GM21723 (cell line): ENCODE results near the gene SLC35F3.

Experiments
- ATAC-seq: cut with Tn5 transposase; IDR thresholded peaks from one replicate; pipeline ENCODE4 v1.9.1; 2021; ENCODE audit warnings: mild to moderate bottlenecking, moderate library complexity; ENCODE audit not compliant: unreplicated experiment

The SLC35F3 gene

DNA sequence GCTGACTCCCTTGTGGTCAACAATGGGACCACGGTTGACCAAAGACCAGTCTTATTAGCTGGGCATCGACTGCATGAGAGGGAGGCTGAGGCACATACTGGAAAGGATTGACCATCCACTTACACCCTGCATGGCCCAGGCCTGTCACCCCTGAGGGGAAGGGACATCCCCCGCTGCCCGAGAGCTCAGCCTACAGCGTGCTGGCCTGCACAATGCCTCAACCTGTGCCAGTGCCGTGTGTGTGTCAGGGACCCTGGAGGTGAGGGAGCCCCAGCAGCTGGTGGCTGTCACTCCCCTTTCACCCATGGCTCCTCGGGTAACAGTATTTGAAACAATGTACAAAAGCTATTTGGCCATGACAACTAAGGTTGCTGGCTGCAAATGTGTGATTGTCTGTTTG lies 67.3 kb downstream of the SLC35F3 start:
- no peak for ATAC-seq

DNA sequence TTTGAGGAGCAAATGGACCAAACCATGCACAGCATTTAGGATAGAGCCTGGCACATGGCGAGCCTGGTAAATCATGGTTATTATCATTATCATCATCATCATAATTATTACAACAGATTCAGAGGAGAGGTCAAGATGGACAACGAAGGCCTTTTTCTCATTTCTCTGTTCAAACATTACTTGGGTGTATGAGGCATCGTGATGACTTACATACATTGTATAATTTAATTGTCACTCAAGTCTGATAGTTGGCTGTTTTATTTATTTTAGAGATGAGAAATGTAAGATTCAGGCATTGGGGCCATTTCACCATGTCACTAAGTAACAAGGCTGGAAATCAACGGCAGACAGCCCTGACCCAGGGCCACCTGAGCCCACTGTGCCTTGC lies 68.1 kb downstream of the SLC35F3 start:
- no peak for ATAC-seq

DNA sequence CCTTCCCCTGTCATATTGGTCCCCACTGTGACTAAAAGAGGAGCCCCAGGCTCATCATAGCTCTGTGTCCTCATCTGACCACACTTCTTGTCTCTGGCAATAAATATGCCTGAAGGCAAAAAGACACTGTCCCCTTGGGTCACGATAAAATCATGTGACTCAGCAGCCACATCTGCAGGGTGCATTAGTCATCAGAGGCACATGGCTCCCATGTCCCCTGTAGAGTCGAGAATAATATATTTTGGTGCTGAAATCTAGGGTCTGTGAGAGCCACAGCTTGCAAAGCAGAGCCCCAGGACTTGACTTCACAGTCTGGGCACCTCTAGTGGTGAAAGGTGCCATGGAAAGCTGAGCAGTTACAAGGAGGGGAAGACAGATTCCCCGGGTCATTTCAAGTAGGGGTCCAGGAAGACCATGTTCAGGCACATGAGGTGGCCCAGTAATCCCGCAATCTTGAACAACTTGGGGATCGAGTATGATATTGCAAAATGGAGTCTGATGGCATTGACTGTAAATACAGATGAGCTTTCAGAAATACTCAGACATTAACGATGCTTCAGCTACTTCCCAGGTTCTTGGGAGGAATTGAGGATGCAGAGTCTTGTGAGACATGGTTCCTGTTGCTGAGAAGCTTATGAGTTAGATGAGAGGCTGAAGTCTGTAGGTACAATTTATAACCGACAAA lies 68.6 kb downstream of the SLC35F3 start:
- no peak for ATAC-seq

DNA sequence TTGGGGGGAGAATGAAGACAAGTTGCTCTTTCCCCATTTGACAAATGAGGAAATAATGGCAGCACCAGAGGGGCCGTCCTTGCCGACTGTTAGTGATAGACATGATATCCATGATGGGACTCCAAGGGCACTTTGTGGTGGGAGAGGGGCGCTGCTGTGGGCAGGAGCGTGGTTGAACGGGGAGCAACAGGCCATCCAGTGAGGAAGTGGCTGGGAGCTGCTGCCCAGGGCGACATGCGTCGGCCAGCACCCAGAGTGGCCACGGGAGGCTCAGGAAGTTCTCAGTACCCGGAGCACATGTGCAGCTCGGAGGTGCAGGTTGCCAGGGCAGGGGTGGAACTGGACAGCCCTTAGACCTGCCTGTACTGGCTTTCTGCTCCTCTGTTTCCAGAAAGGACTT lies 71.0 kb downstream of the SLC35F3 start:
- no peak for ATAC-seq

DNA sequence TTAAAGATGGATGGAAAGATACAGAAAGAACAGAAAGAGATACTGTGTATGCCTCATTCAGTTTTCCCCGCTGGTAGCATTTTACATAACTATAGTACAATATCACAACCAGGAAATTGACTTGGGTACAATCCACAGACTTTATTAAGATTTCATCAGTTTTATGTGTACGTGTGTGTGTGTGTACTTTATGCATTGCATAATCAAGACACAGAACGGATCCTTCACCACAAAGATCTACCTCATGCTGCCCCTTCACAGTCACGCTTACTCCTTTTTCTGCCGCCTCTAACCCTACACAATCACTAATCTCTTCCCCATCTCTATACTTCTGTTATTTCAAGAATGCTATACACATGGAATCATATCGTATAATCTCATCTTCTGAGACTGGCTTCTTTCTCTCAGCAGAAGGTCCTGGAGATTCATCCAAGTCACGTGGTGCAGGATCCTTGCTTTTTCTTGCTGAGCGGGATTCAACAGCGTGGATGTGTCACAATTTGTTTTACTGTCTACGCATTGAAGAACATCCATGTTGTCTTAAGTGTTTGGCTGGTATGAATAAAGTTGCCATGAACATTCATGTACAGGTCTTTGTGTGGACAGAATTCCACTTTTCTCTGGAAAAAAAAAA lies 76.7 kb downstream of the SLC35F3 start:
- no peak for ATAC-seq

DNA sequence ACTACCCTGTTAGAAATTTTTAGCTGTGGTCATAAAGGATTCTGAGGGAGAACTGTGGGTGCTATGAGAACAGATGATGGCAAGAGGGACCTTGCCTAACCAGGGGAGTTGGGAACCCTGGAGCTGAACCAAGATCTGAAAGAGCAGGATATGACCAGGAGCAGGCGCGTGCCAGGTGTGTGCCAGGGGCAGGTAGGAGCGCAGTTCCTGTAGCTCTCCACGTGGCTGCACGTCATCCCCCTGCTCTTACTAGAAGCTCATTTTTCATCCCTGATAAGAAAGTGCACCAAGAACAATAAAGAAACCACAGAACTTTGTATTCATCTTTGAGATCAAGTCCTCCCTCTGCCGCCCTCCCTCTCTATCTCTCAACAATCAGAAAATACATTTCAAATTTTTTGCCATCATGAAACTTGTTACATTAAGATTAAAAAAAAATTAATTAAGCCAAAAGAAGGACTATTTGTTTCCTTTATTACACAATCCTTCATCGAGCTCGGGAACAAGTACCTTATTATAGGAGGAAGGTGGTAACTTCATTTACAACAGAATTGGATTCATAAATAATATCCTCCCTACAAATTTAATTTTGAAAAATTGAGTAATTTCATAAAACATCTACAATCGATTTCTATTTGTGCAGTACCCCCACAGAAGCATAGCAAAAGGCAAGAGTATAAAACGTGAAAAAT lies 78.5 kb downstream of the SLC35F3 start:
- ATAC-seq: no peak

DNA sequence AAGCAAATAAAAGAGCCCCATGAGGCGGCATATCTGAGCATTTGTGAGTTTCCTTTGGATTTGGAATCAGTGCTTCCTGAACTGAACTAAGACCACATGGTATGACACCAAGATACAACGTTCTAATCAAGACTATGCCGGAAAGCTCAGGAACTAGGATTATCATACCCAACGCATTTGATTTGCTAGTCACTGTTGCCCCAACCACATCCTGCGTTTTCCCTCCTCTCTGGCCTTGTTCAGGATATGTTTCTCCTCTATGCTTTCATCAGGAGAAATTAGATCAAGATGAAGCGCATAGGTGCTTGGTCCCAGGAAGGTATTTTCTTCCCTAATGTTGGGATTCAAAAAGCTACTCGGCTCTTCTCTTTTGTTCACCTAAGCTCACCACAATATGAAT lies 79.3 kb downstream of the SLC35F3 start:
- ATAC-seq: no peak

DNA sequence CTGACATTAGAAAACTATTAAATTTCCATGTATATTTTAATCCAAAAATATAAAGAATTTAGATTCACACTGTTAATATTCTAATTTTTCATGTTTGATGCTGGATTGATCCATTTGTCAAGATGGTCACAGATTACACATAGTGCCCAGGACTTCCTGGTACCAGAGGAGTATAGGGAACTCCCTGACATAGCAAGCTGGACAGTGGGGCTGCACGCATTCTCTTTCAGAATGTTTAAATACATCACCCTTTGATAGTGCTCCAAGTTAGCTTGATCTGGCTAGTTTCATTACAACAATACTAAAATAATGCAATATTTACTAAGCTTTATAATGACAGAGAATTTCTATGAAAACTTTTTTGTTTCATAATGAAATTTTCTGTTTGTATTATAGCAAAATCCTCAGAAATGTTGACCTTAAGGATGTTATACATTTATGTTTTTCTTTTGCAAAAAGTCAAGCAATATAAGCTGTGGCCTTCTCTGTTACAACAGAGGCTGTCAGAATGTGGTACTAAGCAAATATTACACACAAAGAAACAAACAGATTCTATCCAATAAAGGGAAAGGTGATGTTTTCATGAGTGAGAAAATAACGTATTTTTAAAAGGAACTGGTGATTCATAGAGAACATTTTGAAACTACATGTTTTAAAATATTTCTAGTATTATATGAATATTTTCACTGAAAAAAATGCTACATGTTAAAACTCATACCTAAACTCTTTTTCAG lies 84.7 kb downstream of the SLC35F3 start:
- no peak for ATAC-seq

DNA sequence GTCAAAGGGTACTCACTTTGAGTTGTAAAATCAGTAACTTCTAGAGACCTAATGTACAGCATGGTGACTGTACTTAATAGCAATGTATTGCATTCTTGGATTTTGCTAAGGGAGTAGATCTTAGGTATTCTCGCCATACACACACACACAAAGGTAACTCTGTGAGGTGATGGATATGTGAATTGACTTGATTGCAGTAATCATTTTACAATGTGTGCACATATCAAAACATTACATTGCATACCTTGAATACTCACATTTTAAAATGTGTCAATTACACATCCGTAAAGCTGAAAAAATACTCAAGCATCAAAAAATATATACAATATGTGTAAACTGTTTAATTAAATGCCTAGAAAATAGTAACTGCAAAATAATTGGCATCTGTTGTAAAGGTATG lies 86.0 kb downstream of the SLC35F3 start:
- ATAC-seq: no peak

DNA sequence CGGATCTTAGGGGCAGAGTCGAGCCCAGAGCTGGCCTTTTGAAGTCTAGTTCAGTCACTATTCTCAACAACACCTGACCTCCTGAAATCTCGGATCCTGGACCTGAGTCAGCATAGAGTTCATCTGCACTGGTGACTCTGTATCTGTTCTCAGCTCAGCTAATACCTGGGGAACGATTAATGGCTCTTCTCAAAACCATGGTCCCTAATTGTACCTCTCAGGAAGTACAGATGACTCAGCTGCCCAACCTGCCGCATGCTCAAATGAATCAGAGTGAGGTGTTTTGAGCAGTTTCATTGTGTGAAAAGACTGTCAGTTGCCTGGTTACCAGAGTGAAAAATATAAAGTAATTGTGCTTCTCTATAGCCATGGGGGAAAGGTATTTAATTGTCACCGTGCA lies 89.2 kb downstream of the SLC35F3 start:
- peak; percentile 48 for ATAC-seq

DNA sequence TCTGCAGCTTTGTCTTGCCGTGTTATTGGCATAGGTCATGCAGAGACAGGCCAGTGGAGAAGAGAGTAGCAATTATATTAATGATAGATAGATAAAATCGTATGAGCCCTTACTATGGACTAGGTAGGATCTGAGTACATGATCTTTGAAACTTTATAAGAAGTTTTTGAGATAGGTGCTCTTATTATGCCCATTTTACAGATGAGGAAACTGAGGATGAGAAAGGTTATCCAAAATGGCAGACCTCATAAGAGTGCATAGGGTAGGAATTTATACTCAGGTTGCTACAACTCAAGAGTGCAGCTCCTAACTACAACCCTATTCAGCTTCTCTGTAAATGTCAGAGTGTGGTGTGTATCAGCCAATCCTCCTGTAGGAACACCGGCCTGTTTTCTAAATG lies 89.6 kb downstream of the SLC35F3 start:
- ATAC-seq: no peak

DNA sequence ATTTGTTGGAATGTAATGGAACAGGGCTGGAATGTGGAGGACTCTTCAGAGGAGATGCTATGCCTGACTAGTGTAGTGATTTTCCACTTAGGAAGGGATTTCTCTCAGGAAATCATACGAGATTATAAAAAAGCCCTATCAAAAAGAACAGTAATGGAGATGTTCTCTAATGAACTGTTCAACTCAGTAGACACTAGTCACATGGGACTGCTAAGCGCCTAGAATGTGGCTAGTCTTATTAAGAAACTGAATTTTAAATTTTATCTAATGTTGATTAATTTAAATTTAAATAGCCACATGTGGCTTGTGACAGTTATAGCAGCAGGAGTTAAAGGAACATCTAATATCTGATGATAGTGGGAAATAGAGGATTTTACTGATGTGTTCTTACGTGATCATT lies 94.0 kb downstream of the SLC35F3 start:
- no peak for ATAC-seq

DNA sequence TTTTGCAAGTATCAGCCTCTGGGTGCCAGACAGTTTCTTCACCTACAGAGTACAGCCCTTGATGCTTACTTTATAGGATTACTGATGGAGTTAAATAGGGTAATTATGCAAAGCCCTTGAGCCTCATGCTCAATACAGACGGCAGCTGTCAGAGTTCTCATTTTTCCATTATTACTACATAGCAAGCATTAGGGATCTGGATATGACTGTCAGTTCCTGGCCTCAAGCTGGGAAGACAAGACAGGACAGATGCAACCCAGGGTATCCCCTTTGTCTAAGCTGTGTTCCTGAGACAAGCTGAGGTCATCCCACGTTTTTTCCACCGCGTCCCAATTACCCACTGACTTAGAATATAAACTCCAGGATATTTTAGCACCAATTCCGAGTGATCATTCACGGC lies 94.4 kb downstream of the SLC35F3 start:
- no peak for ATAC-seq

DNA sequence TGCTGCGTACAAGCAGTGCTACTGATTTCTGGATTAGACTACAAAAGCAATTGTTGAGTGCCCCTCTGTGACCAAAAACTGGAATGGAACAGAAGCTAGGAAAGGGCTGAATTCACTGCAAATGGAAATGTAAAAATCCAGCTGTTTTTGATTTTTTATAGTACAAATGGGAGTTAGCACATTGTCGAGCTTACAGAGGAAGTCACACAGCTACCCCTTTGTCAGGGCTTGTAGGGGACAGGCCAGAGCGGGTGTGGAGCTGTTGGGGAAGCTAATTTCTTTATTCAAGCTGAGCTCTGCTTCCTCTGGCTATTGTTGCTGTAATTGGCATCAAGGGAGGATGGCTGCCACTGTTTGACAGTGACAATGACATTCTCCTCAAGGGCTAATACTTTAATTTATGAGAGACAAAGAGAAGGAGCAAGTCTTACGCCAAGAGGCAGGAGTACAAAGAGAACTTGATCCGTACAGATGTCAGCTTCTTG lies 96.1 kb downstream of the SLC35F3 start:
- no peak for ATAC-seq

DNA sequence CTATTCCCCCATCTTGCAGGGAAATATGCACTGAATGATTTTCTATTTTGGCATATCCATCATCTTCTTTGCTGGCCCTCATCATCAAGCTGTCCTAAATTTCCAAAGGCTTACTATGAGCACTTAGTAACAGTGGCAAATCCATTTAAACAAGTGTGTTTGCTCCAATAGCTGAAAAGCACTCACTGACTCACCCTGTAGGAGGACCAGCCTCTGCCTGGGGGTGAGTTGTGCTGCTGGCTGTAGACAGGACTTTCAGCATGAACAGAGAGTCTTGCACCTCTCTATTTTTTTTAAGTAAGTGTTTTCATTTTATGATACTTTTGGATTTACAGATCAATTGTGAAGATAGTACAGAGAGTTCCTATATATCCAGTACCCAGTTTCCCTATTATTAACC lies 97.3 kb downstream of the SLC35F3 start:
- ATAC-seq: no peak

DNA sequence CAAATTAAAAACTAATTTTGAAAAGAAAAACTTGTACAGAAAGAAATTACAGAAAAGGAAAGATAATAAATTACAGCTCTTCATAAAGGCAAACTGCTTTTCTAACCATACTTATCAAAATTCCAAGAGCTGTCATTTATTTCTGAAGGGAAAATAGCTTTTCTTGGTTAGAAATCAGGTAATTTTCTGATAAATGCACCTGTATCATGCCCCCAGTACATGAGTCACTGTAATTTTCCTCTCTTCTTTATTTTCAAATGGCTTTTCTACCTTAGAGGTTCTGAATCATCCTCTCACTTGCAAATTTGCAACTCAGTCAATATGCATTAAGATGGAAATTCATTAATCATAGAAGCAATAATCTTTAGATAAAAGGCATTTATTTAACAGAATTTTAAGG lies 100.1 kb downstream of the SLC35F3 start:
- ATAC-seq: no peak

DNA sequence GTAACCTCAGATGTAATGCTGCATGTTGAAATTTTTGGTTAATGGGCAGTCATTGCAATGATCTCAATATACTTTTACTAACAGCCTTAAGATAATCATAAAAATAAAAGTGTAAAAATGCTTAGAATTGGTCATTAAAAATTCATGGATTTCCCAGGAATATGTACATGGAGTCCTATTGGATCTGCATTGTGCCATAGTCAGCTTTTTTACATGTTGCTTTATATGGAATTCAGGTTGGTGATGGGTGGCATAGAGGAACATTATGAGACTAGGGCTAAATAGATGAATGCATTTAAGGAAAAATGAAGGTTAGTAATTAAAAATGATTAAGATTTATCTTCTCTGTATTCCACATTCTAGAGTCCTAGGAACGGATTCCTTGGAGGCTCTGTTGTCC lies 103.2 kb downstream of the SLC35F3 start:
- ATAC-seq: no peak

DNA sequence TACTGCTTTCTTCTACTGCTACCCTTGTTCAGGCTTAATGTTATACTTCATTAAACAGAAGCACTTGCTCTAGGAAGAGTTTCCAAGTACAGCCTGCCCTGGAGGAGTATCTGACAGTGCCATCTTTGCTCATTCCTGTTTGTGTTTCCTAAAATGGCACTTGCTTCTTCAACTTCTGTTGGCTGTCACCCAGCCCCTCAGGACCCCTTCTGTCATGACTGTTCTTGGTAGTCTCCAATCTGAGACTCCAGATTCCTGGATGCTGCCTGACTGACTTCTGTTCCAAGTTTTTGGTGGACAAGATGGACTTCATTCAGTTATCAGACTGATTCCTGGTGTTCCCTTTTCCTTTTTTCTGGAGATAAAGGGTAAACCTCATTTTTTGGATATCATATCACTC lies 104.1 kb downstream of the SLC35F3 start:
- no peak for ATAC-seq

DNA sequence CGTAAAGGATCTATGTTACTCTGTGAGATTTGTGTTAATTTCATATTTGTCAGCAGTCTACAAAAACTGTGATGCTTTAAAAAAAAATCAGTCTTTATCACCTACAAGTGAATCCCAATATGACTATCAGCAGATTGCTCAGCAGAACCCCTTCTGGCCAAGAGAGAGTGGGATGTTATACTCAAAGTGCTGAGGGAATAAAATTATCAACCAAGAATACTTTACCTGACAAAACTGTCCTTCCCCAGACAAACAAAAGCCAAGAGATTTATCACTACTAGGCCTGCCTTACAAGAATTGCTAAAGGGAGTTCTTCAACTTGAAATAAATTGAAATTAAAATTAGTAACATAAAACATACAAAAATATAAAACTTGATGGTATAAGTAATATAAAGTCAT lies 105.2 kb downstream of the SLC35F3 start:
- ATAC-seq: no peak

DNA sequence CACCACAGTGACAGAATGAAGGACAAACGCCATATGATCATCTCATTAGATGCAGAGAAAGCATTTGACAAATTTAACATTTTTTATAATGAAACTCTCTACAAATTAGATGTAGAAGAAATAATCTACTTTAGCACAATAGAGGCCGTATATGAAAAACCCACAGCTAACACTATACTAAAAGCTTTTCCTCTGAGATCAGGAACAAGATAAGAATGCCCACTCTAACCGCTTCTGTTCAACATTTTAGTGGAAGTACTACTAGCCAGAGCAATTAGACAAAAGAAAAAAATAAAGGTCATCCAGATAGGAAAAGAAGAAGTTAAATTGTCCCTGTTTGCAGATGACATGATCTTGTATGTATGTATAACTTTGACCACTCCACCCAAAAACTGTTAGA lies 109.7 kb downstream of the SLC35F3 start:
- ATAC-seq: no peak

DNA sequence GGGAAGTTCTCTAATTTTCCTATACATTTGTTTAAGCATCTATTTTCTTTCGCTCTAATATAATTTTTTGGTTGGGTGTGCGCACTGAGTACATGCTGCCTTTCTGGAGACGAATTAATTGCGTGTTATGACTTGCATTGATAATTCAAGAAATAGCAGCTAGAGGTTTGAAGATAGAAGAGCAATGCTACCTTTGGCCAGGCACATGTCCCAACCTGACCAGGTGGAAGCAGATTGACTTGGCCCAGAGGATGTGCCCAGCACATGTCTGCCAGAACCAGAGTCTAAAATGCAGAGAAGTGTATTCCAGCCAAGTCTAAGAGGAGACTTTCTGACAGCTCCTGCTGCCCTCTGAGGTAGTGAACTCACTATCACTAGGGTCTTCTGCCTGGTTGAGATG lies 114.3 kb downstream of the SLC35F3 start:
- no peak for ATAC-seq

DNA sequence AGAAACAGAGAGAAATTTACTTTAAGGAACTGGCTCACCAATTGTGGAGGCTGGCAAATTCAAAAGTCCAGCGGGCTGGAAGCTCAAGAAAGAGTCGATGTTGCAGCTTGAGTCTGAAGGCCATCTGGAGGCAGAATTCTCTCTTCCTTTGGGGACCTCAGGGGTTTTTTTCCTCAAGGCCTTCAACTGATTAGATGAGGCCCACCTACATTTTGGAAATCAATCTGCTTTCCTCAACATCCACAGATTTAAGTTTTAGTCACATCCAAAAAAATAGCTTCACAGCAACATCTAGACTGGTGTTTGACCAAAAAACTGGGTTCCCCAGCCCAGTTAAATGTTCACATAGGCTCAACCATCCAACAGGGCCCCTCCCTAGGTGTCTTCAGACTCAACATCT lies 114.9 kb downstream of the SLC35F3 start:
- no peak for ATAC-seq
